ENCODE data around the gene WDR64. TPM values are rescaled to one million over a fixed set of nuclear protein-coding genes. Genes with fewer than 3 reads are reported as not detected.

The WDR64 gene
- total and polyA plus RNA-seq, 2 of the 13 experiments (the other 11 are each of a cell fraction or from before 2014, with no cell fraction given), result not detected

DNA sequence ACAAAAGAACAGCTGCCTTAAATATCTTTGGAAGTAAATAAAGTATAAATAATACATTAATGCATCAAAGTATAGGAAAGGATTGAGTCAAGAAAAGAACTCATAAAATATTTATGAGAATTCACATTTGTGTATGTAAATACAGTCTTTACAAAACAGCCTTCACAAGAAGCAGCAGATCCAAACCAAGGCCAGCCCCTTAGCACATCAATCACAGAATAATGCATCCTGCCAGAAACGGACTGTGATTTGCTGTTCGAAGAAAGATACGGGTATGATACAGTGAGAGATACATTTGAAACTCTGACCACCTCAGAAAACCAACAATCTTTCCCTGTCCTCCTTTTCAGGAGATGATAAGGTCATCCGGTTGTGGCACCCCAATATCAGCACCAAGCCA lies 70.9 kb downstream of the WDR64 start (continued):
- no peak for TF ChIP-seq SATB2 (CRISPR knock-in tag; IDR thresholded peaks at IDR 0.05)

DNA sequence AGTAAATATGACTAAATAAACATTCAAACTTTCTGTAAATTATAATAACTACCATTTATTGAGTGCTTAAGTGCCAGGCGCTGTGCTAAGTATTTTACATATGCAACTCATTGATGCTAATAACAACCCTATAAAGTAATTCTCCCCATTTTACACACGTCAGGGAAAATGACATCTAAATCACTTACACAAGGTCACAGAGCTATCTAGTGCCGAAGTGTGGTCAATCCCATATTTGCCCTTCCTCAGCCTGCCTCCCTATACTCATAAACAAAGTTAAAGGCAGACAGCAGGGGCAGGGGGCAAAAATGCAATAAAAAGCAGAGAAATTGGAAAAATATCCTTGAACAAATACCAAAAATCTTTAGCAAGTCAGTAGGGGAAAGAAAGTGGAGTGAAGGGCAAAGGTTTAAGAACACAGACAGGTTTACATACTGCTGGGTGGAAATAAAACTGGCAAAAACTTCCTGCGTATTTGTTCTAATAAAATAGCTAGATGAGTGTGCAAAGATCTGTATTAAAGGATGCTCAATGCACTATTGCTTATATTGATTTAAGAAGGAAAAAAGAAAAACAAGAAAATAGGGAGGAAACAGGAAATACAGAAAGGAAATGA lies 72.8 kb downstream of the WDR64 start:
- intact Hi-C loops (cut with micrococcal nuclease; ENCODE audit: unreplicated experiment) (no loop called here), in situ Hi-C loops (cut with HindIII; ENCODE audit: extremely low pct_ligation_motif_present, low pct_unique_long_range_greater_than_20kb) (no loop called here)
- Histone ChIP-seq H3K4me1 (ENCODE audit: insufficient read depth, low read length) (no peaks in the 10 kb centered on the region), H2AFZ (ENCODE audit: low read length) (no peak overlapping the region), H3K27me3 (ENCODE audit: control insufficient read depth in 1 of 2, insufficient read depth in 2 of 2, low read length in 2 of 2) (no peaks in the 10 kb centered on the region), H3K9me3 (ENCODE audit: low read length) (no peaks in the 10 kb centered on the region), H4K20me1 (ENCODE audit: insufficient read depth, low read length) (no peaks in the 10 kb centered on the region), H3K27ac (ENCODE audit: extremely low read length, insufficient read depth, low read length) (no peak overlapping the region), H3K36me3 (replicated peaks in 1 of 2; ENCODE audit: control insufficient read depth in 1 of 2, insufficient read depth in 2 of 2, low read length in 2 of 2) (no peaks in the 10 kb centered on the region), H3K4me3 (replicated peaks in 1 of 3; ENCODE audit: insufficient read depth in 1 of 3, low read depth in 2 of 3, low read length in 3 of 3) (no peak overlapping the region), H3K9ac (ENCODE audit: insufficient read depth, low read depth, low read length) (no peak overlapping the region), H3K4me2 (ENCODE audit: low read depth, low read length) (no peak overlapping the region), H3K79me2 (ENCODE audit: insufficient read depth, low read length) (no peaks in the 10 kb centered on the region)
- CTCF ChIA-PET (ENCODE audit: low intra/inter-chr PET ratio, low total read pairs), result no interaction called here
- DNase-seq (ENCODE audit: low spot score) (no peak), ATAC-seq (no peak), FAIRE-seq (no peak)
- POLR2A ChIA-PET, result no interaction called here
- 34% methylated on average over 4 of the region's 4 CpGs for WGBS (ENCODE audit: low lambda C conversion rate)
- TF ChIP-seq, protein P1, sequence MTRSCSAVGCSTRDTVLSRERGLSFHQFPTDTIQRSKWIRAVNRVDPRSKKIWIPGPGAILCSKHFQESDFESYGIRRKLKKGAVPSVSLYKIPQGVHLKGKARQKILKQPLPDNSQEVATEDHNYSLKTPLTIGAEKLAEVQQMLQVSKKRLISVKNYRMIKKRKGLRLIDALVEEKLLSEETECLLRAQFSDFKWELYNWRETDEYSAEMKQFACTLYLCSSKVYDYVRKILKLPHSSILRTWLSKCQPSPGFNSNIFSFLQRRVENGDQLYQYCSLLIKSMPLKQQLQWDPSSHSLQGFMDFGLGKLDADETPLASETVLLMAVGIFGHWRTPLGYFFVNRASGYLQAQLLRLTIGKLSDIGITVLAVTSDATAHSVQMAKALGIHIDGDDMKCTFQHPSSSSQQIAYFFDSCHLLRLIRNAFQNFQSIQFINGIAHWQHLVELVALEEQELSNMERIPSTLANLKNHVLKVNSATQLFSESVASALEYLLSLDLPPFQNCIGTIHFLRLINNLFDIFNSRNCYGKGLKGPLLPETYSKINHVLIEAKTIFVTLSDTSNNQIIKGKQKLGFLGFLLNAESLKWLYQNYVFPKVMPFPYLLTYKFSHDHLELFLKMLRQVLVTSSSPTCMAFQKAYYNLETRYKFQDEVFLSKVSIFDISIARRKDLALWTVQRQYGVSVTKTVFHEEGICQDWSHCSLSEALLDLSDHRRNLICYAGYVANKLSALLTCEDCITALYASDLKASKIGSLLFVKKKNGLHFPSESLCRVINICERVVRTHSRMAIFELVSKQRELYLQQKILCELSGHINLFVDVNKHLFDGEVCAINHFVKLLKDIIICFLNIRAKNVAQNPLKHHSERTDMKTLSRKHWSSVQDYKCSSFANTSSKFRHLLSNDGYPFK (CRISPR knock-in tag; IDR thresholded peaks at IDR 0.05; ENCODE audit: borderline replicate concordance), result no peak
- TF ChIP-seq, protein P2, sequence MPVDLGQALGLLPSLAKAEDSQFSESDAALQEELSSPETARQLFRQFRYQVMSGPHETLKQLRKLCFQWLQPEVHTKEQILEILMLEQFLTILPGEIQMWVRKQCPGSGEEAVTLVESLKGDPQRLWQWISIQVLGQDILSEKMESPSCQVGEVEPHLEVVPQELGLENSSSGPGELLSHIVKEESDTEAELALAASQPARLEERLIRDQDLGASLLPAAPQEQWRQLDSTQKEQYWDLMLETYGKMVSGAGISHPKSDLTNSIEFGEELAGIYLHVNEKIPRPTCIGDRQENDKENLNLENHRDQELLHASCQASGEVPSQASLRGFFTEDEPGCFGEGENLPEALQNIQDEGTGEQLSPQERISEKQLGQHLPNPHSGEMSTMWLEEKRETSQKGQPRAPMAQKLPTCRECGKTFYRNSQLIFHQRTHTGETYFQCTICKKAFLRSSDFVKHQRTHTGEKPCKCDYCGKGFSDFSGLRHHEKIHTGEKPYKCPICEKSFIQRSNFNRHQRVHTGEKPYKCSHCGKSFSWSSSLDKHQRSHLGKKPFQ (CRISPR knock-in tag; IDR thresholded peaks at IDR 0.05; ENCODE audit: insufficient replicate concordance), result no peak
- no peak for TF ChIP-seq KLF11 (CRISPR knock-in tag; IDR thresholded peaks at IDR 0.05)
- TF ChIP-seq ZNF331 (CRISPR knock-in tag; IDR thresholded peaks at IDR 0.05), result no peak
- TF ChIP-seq TAF1 (CRISPR knock-in tag; IDR thresholded peaks at IDR 0.05), result no peak
- no peak for TF ChIP-seq SIX1 (CRISPR knock-in tag; IDR thresholded peaks at IDR 0.05; ENCODE audit: borderline replicate concordance)
- TF ChIP-seq TBP (CRISPR knock-in tag; IDR thresholded peaks at IDR 0.05), result no peak
- no peak for TF ChIP-seq MZF1 (CRISPR knock-in tag; IDR thresholded peaks at IDR 0.05; ENCODE audit: borderline replicate concordance)
- no peak for TF ChIP-seq ZNF343 (CRISPR knock-in tag; IDR thresholded peaks at IDR 0.05)
- TF ChIP-seq JUNB (CRISPR knock-in tag; IDR thresholded peaks at IDR 0.05; ENCODE audit: borderline replicate concordance), result no peak
- BruUV-seq (replicated peaks), result no TSS peak
